Endothelial cell of umbilical vein (primary cell): ENCODE measurements around the gene SIM2. TPM values are rescaled to one million over a fixed set of nuclear protein-coding genes. Genes with fewer than 3 reads are reported as not detected.
A peak's percentile ranks its signal among the peaks of the same experiment; 100 is the strongest.

Experiments
- BruUV-seq: library from RNA; stranded (reverse); fragments of 400-500 nt; replicated peaks from 2 replicates; lab custom pipeline; 2021; lab: Mats Ljungman, UMichigan
- CTCF ChIA-PET: fragments of 300-600, 350-600 bp; sonication (Branson Sonifier 250); formaldehyde crosslinking; loops from one replicate; lab custom pipeline; 2021; ENCODE audit warnings: antibody characterized with exemption, inconsistent platforms; lab: Charles Lee
- POLR2A ChIA-PET: fragments of 300-600, 350-600 bp; sonication (Branson Sonifier 250); formaldehyde crosslinking; loops from one replicate; lab custom pipeline; 2021; ENCODE audit warnings: antibody characterized with exemption, inconsistent platforms; lab: Charles Lee
- DNase-seq: peaks from one replicate; pipeline ENCODE4 v3.0.0-alpha.2; 2011; ENCODE audit warnings: low read depth, low spot score
- FAIRE-seq: peaks from 2 replicates; lab custom pipeline; 2011; peaks lifted over from hg19 to GRCh38; lab: Jason Lieb, UNC
- H2AFZ ChIP-seq: 2 replicates; pipeline ENCODE4 v1.6.0; 2012; ENCODE audit warnings: low read depth, low read length, control low read depth, inconsistent platforms
- H3K27ac ChIP-seq: 2 replicates; pipeline ENCODE4 v1.5.1; 2011; ENCODE audit warnings: low read depth, mild to moderate bottlenecking, control low read depth, low read length, moderate library complexity; ENCODE audit not compliant: insufficient read depth
- H3K27me3 ChIP-seq, 2 experiments: 2 replicates each; pipeline versions ENCODE4 v1.6.0 to v1.6.1; 2011; ENCODE audit warnings: low read length in 2 of 2, mixed read lengths in 1 of 2; ENCODE audit not compliant: control insufficient read depth in 2 of 2, insufficient read depth in 2 of 2
- H3K36me3 ChIP-seq, 2 experiments: 2 replicates in 1 of 2; 3 replicates in 1 of 2; pipeline ENCODE4 v1.5.1; 2011; ENCODE audit warnings: low read length in 2 of 2, mild to moderate bottlenecking in 1 of 2, moderate library complexity in 1 of 2; ENCODE audit not compliant: control insufficient read depth in 2 of 2, insufficient read depth in 2 of 2; ENCODE audit errors: extremely low read depth in 1 of 2
- H3K4me1 ChIP-seq: 3 replicates; pipeline ENCODE4 v1.5.1; 2011; ENCODE audit warnings: mild to moderate bottlenecking, low read length; ENCODE audit not compliant: control insufficient read depth, insufficient read depth; ENCODE audit errors: extremely low read depth
- H3K4me2 ChIP-seq: 2 replicates; pipeline ENCODE4 v1.6.1; 2011; ENCODE audit warnings: low read length, control low read depth, mixed read lengths; ENCODE audit not compliant: insufficient read depth
- H3K4me3 ChIP-seq, 3 experiments: fragments of 200-600 bp in 1 of 3; sonication (generic), shearing (Covaris generic) in 1 of 3; replicated peaks in 1 of 3; 2 replicates each; pipeline ENCODE4 v1.5.1; 2011 to 2016; ENCODE audit warnings: control low read depth in 3 of 3, low read length in 3 of 3, mild to moderate bottlenecking in 2 of 3, inconsistent platforms in 1 of 3, low read depth in 1 of 3, moderate library complexity in 1 of 3; ENCODE audit not compliant: insufficient read depth in 1 of 3
- H3K79me2 ChIP-seq: 2 replicates; pipeline ENCODE4 v1.6.0; 2012; ENCODE audit warnings: low read length, inconsistent platforms; ENCODE audit not compliant: control insufficient read depth, insufficient read depth
- H3K9ac ChIP-seq: replicated peaks from 2 replicates; pipeline ENCODE3; 2011; ENCODE audit warnings: low read length, control low read depth; ENCODE audit not compliant: insufficient read depth; ENCODE audit errors: extremely low read depth
- H3K9me1 ChIP-seq: replicated peaks from 3 replicates; pipeline ENCODE4 v1.6.0; 2011; ENCODE audit warnings: mild to moderate bottlenecking, low read length; ENCODE audit not compliant: control insufficient read depth, insufficient read depth; ENCODE audit errors: extremely low read depth
- H3K9me3 ChIP-seq: replicated peaks from 2 replicates; pipeline ENCODE4 v1.5.1; 2012; ENCODE audit warnings: low read length, inconsistent platforms; ENCODE audit not compliant: control insufficient read depth, insufficient read depth
- H4K20me1 ChIP-seq: replicated peaks from 2 replicates; pipeline ENCODE3; 2011; ENCODE audit warnings: mild to moderate bottlenecking, low read length; ENCODE audit not compliant: control insufficient read depth, insufficient read depth; ENCODE audit errors: extremely low read depth
- CTCF ChIP-seq, 2 donors: IDR thresholded peaks; 1 replicate in 1 of 2; 2 replicates in 1 of 2; pipeline ENCODE4 v1.5.1; 2011; ENCODE audit warnings: low read length in 2 of 2, mild to moderate bottlenecking in 2 of 2, moderate library complexity in 2 of 2, control low read depth in 1 of 2, inconsistent platforms in 1 of 2, low read depth in 1 of 2; ENCODE audit not compliant: insufficient read depth in 1 of 2; ENCODE audit errors: extremely low read depth in 1 of 2
- EZH2 ChIP-seq: IDR thresholded peaks from 2 replicates; pipeline ENCODE4 v1.6.1; 2012; ENCODE audit warnings: borderline replicate concordance, low read depth, mild to moderate bottlenecking, moderate library complexity, low read length, inconsistent platforms; ENCODE audit not compliant: severe bottlenecking
- FOS ChIP-seq: IDR thresholded peaks from 2 replicates; pipeline ENCODE4 v1.6.1; 2011; ENCODE audit warnings: mild to moderate bottlenecking, low read length, moderate library complexity, borderline replicate concordance; ENCODE audit not compliant: insufficient read depth
- GATA2 ChIP-seq: IDR thresholded peaks from 2 replicates; pipeline ENCODE4 v1.7.0; 2011; ENCODE audit warnings: low read depth, mild to moderate bottlenecking, moderate library complexity, mixed read lengths, low read length; ENCODE audit not compliant: insufficient read length, insufficient read depth
- JUN ChIP-seq: IDR thresholded peaks from 2 replicates; pipeline ENCODE4 v1.6.1; 2011; ENCODE audit warnings: borderline replicate concordance, low read depth; ENCODE audit not compliant: insufficient read length, insufficient read depth
- MYC ChIP-seq: IDR thresholded peaks from one replicate; pipeline ENCODE4 v1.6.1; 2011; ENCODE audit warnings: mild to moderate bottlenecking, low read depth, low read length
- POLR2A ChIP-seq: IDR thresholded peaks from 2 replicates; pipeline ENCODE4 v1.6.1; 2012; ENCODE audit warnings: low read depth, mild to moderate bottlenecking, control low read depth, low read length
- POLR2AphosphoS5 ChIP-seq: IDR thresholded peaks from 2 replicates; pipeline ENCODE4 v1.6.1; 2012; ENCODE audit warnings: low read depth, mild to moderate bottlenecking, control low read depth, low read length, moderate library complexity; ENCODE audit not compliant: insufficient read depth
- dilution Hi-C: fragments of 300-500 bp; cut with MboI; formaldehyde crosslinking; loops from one replicate; pipeline ENCODE4 v1.15.0; 2019; ENCODE audit warnings: low sequenced_read_pairs; ENCODE audit not compliant: extremely low pct_ligation_motif_present
- intact Hi-C: fragments of 100-400 bp; cut with micrococcal nuclease; formaldehyde crosslinking; loops from one replicate; pipeline ENCODE4 v1.10.0; 2022
- polyA plus RNA-seq, 4 experiments: library from polyadenylated mRNA; depleted of rRNA in 3 of 4; stranded (reverse) in 3 of 4; unstranded in 1 of 4; fragments of >200 nt; gene quantifications; 2 replicates each; pipeline versions ENCODE4 v1.2.1 to v1.2.3, GENCODE V29; 2011 to 2012; ENCODE audit warnings: missing spikeins in 1 of 4
- total RNA-seq: library from RNA; stranded (reverse); gene quantifications from 2 replicates; pipeline ENCODE4 v1.2.3, GENCODE V29; 2021
- TF ChIP-seq, protein P1 (sequence below): IDR thresholded peaks from 2 replicates; pipeline ENCODE4 v1.6.1; 2011; ENCODE audit not compliant: insufficient read depth, insufficient read length

SIM2 gene
- total and polyA plus RNA-seq, 2 donors (not counting 3 experiments of a cell fraction or from before 2014, with no cell fraction given): not detected

DNA sequence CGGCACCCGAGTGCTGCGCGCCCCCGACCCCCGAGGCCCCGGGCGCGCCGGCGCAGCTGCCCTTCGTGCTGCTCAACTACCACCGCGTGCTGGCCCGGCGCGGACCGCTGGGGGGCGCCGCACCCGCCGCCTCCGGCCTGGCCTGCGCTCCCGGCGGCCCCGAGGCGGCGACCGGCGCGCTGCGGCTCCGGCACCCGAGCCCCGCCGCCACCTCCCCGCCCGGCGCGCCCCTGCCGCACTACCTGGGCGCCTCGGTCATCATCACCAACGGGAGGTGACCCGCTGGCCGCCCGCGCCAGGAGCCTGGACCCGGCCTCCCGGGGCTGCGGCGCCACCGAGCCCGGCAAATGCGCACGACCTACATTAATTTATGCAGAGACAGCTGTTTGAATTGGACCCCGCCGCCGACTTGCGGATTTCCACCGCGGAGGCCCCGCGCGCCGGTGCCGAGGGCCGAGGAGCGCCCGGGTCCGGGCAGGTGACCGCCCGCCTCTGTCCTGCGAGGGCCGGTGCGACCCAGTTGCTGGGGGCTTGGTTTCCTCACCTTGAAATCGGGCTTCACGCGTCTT is 49.0 kb downstream of the SIM2 start:
- Histone ChIP-seq H2AFZ (peak overlapping the region; percentile 59), H3K4me2 (peak overlapping the region; percentile 56), H3K27ac (no peak overlapping the region), H3K4me3 (peak overlapping the region; percentile 16 to 37 (median 16)), H3K9ac (peak overlapping the region; percentile 25), H3K36me3 (no peaks in the 10 kb centered on the region), H3K27me3 (peaks cover 0 to 8% of the 10 kb centered on the region in 2 experiments), H3K9me3 (no peaks in the 10 kb centered on the region), H3K9me1 (no peaks in the 10 kb centered on the region), H4K20me1 (no peaks in the 10 kb centered on the region), H3K4me1 (peaks cover 7% of the 10 kb centered on the region), H3K79me2 (no peaks in the 10 kb centered on the region)
- TF ChIP-seq CTCF (IDR thresholded peaks at IDR 0.05; ENCODE audit: extremely low read depth in 1 of 2, insufficient read depth in 1 of 2, low read depth in 1 of 2, low read length in 2 of 2): peak; percentile 20 to 39
- no peak for TF ChIP-seq POLR2A
- CTCF ChIA-PET: interaction anchor here (0.6 to 6.1 kb wide), 29 partner anchors 9 to 328 kb away, joined by 3 to 78 read pairs (median 4); no protein-coding TSS in a partner anchor
- POLR2A ChIA-PET: no interaction called here
- intact Hi-C loops (loop anchor here (1.0 to 5.0 kb wide), 4 partner anchors 106 to 246 kb away; no protein-coding TSS in a partner anchor), dilution Hi-C loops (no loop called here)
- FAIRE-seq: no peak
- no TSS peak for BruUV-seq
- peak; percentile 35 for DNase-seq

DNA sequence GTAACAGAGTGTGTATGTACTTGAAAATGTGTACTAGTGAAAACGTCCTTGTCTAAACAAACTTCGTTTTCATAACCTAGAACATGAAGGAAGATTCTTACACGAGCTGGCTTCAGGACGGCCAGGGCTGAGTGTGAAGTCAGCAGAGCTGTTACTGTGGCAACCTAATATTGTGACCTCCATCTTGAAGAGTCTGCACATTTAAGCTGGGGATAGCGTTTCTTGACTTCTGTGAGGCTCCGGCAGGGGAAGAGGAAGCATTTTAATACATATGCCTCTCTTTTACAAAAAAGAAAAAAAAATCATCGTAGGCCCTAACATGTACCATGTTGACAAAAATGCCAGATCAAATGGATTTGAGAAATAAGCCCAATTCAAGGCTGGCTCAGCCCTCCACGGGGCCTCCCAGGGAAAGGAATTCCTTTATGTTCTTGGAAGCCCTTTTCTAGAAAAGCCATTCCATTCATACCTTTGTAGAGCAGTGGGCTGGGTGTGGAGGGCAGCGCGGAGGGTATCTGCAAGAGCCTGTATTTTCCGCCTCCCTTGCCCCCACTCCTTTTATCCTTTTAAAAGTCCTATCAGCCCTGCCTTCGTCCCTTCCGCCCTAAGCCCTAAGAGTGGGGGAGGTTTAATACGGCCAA is 51.1 kb downstream of the SIM2 start:
- dilution Hi-C loops: no loop called here
- intact Hi-C loops: loop anchor here (2.0 to 5.0 kb wide), 2 partner anchors 169 to 248 kb away; no protein-coding TSS in a partner anchor
- Histone ChIP-seq H2AFZ (no peak overlapping the region), H4K20me1 (no peaks in the 10 kb centered on the region), H3K9me1 (no peaks in the 10 kb centered on the region), H3K36me3 (no peaks in the 10 kb centered on the region), H3K27ac (no peak overlapping the region), H3K27me3 (peaks cover 0 to 8% of the 10 kb centered on the region in 2 experiments), H3K4me2 (no peak overlapping the region), H3K9ac (no peak overlapping the region), H3K4me1 (peaks cover 19% of the 10 kb centered on the region), H3K79me2 (no peaks in the 10 kb centered on the region), H3K9me3 (no peaks in the 10 kb centered on the region), H3K4me3 (no peak overlapping the region)
- CTCF ChIA-PET: interaction anchor here (6.1 kb wide), 1 partner anchor 168 kb away, joined by 78 read pairs; no protein-coding TSS in a partner anchor
- TF ChIP-seq MYC (no peak), JUN (no peak), POLR2AphosphoS5 (no peak), EZH2 (no peak), CTCF (IDR thresholded peaks at IDR 0.05; ENCODE audit: extremely low read depth in 1 of 2, insufficient read depth in 1 of 2, low read depth in 1 of 2, low read length in 2 of 2) (no peak), POLR2A (no peak), FOS (no peak), GATA2 (no peak)
- TF ChIP-seq, protein P1, sequence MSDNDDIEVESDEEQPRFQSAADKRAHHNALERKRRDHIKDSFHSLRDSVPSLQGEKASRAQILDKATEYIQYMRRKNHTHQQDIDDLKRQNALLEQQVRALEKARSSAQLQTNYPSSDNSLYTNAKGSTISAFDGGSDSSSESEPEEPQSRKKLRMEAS: no peak
- DNase-seq: no peak
- FAIRE-seq: no peak
- POLR2A ChIA-PET: no interaction called here
- BruUV-seq: no TSS peak
